Measurements from ENCODE around the gene SNX9. TPM values are rescaled to one million over a fixed set of nuclear protein-coding genes. Genes with fewer than 3 reads are reported as not detected.

SNX9 gene
- total RNA-seq, 1 experiment from 2014 or later, result 24.8 TPM

GRCh38 chr6:157887892-157888291, 64.8 kb downstream of the SNX9 start:
- CTCF ChIA-PET, result interaction anchor here (0.5 kb wide), 1 partner anchor 94 kb away, joined by 3 read pairs; the partner anchor contains the start of gene SYNJ2
- POLR2A ChIA-PET (ENCODE audit: low non-redundant PET), result no interaction called here
- no peak for DNase-seq (ENCODE audit: low spot score)
- Histone ChIP-seq H3K4me1 (ENCODE audit: insufficient read depth, low read length, poor library complexity, severe bottlenecking) (no peaks in the 10 kb centered on the region), H3K27ac (ENCODE audit: low read depth, low read length, poor library complexity, severe bottlenecking) (no peak overlapping the region), H3K4me3 (ENCODE audit: low read depth, low read length, poor library complexity, severe bottlenecking) (no peak overlapping the region), H3K36me3 (ENCODE audit: insufficient read depth, low read length, poor library complexity, severe bottlenecking) (peaks cover 11% of the 10 kb centered on the region), H3K9me3 (ENCODE audit: low read depth, low read length, poor library complexity, severe bottlenecking) (no peaks in the 10 kb centered on the region), H3K27me3 (replicated peaks; ENCODE audit: insufficient read depth, low read depth, low read length, poor library complexity) (no peaks in the 10 kb centered on the region)
- intact Hi-C loops (cut with micrococcal nuclease; ENCODE audit: unreplicated experiment), result loop anchor here (5.0 kb wide), 1 partner anchor 184 kb away; no protein-coding TSS in a partner anchor
- no peak for TF ChIP-seq EZH2 (IDR thresholded peaks at IDR 0.05; ENCODE audit: borderline replicate concordance, low read depth, low read length, poor library complexity, severe bottlenecking)
- TF ChIP-seq CTCF (conservative IDR thresholded peaks at IDR 0.05; ENCODE audit: low read depth, low read length), result no peak
- BruUV-seq (replicated peaks), result no TSS peak

- no peak overlapping the region for H3K4me3 ChIP-seq (ENCODE audit: low read depth, low read length, poor library complexity, severe bottlenecking)
- DNase-seq (ENCODE audit: low spot score), result no peak
- ChIA-PET CTCF (interaction anchor here (1.3 kb wide), 1 partner anchor 18 kb away, joined by 3 read pairs; no protein-coding TSS in a partner anchor), POLR2A (ENCODE audit: low non-redundant PET) (interaction anchor here (0.7 kb wide), 1 partner anchor 131 kb away, joined by 4 read pairs; no protein-coding TSS in a partner anchor)
- peaks cover 7% of the 10 kb centered on the region for H3K36me3 ChIP-seq (ENCODE audit: insufficient read depth, low read length, poor library complexity, severe bottlenecking)
- BruUV-seq (replicated peaks), result no TSS peak
- intact Hi-C loops (cut with micrococcal nuclease; ENCODE audit: unreplicated experiment), result no loop called here
- no peaks in the 10 kb centered on the region for H3K27me3 ChIP-seq (replicated peaks; ENCODE audit: insufficient read depth, low read depth, low read length, poor library complexity)
- TF ChIP-seq EZH2 (IDR thresholded peaks at IDR 0.05; ENCODE audit: borderline replicate concordance, low read depth, low read length, poor library complexity, severe bottlenecking) (no peak), CTCF (conservative IDR thresholded peaks at IDR 0.05; ENCODE audit: low read depth, low read length) (no peak)
- H3K4me1 ChIP-seq (ENCODE audit: insufficient read depth, low read length, poor library complexity, severe bottlenecking), result no peaks in the 10 kb centered on the region
- H3K9me3 ChIP-seq (ENCODE audit: low read depth, low read length, poor library complexity, severe bottlenecking), result no peaks in the 10 kb centered on the region
- no peak overlapping the region for H3K27ac ChIP-seq (ENCODE audit: low read depth, low read length, poor library complexity, severe bottlenecking)
Measured at GRCh38 chr6:157891544-157892362, 68.7 kb downstream of the SNX9 start.

GRCh38 chr6:157892363-157892877, 69.4 kb downstream of the SNX9 start:
- Histone ChIP-seq H3K27me3 (replicated peaks; ENCODE audit: insufficient read depth, low read depth, low read length, poor library complexity) (no peaks in the 10 kb centered on the region), H3K4me3 (ENCODE audit: low read depth, low read length, poor library complexity, severe bottlenecking) (no peak overlapping the region), H3K27ac (ENCODE audit: low read depth, low read length, poor library complexity, severe bottlenecking) (no peak overlapping the region), H3K4me1 (ENCODE audit: insufficient read depth, low read length, poor library complexity, severe bottlenecking) (no peaks in the 10 kb centered on the region), H3K36me3 (ENCODE audit: insufficient read depth, low read length, poor library complexity, severe bottlenecking) (peaks cover 11% of the 10 kb centered on the region), H3K9me3 (ENCODE audit: low read depth, low read length, poor library complexity, severe bottlenecking) (no peaks in the 10 kb centered on the region)
- POLR2A ChIA-PET (ENCODE audit: low non-redundant PET), result no interaction called here
- TF ChIP-seq EZH2 (IDR thresholded peaks at IDR 0.05; ENCODE audit: borderline replicate concordance, low read depth, low read length, poor library complexity, severe bottlenecking) (no peak), CTCF (conservative IDR thresholded peaks at IDR 0.05; ENCODE audit: low read depth, low read length) (no peak)
- CTCF ChIA-PET, result interaction anchor here (1.3 kb wide), 1 partner anchor 19 kb away, joined by 3 read pairs; no protein-coding TSS in a partner anchor
- intact Hi-C loops (cut with micrococcal nuclease; ENCODE audit: unreplicated experiment), result no loop called here
- no TSS peak for BruUV-seq (replicated peaks)
- DNase-seq (ENCODE audit: low spot score), result no peak
